Hematopoietic multipotent progenitor cell treated with erythropoietin and hydrocortisone succinate and interleukin-3 and kit ligand, for 4 days (in vitro differentiated cells): ENCODE measurements around the gene TRAF3IP3.

Source experiments
- DNase-seq: peaks from one replicate; pipeline ENCODE4 v3.0.0-alpha.2; 2015

TRAF3IP3 gene

DNA sequence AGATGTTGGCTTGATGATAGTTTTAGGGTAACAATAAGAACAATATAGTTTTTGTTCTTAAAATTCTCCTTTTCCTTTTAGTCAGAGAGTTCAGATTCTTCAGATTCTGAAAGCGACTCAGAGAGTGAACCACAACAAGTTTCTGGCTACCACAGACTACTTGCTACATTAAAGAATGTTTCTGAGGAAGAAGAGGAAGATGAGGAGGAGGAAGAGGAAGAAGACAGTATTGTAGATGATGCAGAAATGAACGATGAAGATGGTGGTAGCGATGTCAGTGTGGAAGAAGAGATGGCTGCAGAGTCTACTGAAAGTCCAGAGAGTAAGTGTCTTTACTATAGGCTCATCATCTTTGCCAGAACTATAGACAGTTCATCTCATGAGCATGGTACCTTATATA, 74.9 kb downstream of the TRAF3IP3 start:
- DNase-seq = no peak

DNA sequence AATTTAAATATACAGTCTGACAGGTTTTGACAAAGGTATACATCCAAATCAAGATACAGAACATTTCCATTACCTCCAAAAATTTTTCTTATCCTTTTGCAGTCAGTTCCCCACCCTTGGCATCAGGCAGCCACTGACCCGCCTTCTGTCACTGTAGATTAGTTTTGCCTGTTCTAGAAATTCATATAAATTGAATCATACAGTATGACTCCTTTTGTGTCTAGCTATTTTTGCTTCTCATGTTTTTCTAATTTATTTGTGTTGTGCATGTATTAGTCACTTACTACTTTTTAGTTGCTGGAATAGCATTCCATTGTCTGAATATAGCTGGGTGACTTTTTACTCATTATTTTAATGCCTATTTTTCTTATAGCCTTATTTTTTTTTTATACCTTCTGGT, 75.8 kb downstream of the TRAF3IP3 start:
- no peak for DNase-seq
